Ovary (tissue), 9 donors: ENCODE measurements around the gene SCN4B. TPM values are rescaled to one million over a fixed set of nuclear protein-coding genes. Genes with fewer than 3 reads are reported as not detected.

Experiments
- DNase-seq, 5 donors: peaks; one replicate each; pipeline ENCODE4 v3.0.0-alpha.2; 2019 to 2020
- H3K27ac ChIP-seq, 2 donors: fragments of 200-600 bp; one replicate each; pipeline versions ENCODE4 v1.5.1 to v1.8.0; 2019 to 2022
- H3K27me3 ChIP-seq: fragments of 200-600 bp; one replicate; pipeline ENCODE4 v1.8.0; 2022
- H3K36me3 ChIP-seq: fragments of 200-600 bp; sonication (generic); one replicate; pipeline ENCODE4 v1.5.1; 2019
- H3K4me1 ChIP-seq: one replicate; pipeline ENCODE4 v1.8.1; 2013; ENCODE audit warnings: mild to moderate bottlenecking, moderate library complexity; ENCODE audit not compliant: insufficient read depth
- H3K4me3 ChIP-seq: fragments of 200-600 bp; sonication (generic); one replicate; pipeline ENCODE4 v1.5.1; 2017
- H3K9me3 ChIP-seq, 2 donors: fragments of 200-600 bp in 1 of 2; sonication (generic) in 1 of 2; one replicate each; pipeline versions ENCODE4 v1.5.1 to v1.8.1; 2013 to 2019; ENCODE audit warnings: mild to moderate bottlenecking in 1 of 2, moderate library complexity in 1 of 2
- CTCF ChIP-seq, 3 donors: fragments of 450-650 bp in 2 of 3; fragments of 200-600 bp in 1 of 3; IDR thresholded peaks; one replicate each; pipeline versions ENCODE4 v1.5.1 to v1.8.0; 2016 to 2022; ENCODE audit warnings: antibody characterized with exemption in 3 of 3, mild to moderate bottlenecking in 1 of 3
- EP300 ChIP-seq: sonication (generic); formaldehyde crosslinking; IDR thresholded peaks from one replicate; pipeline ENCODE4 v1.6.1; 2017; ENCODE audit warnings: antibody characterized with exemption
- POLR2A ChIP-seq: fragments of 450-650 bp; IDR thresholded peaks from one replicate; pipeline ENCODE4 v1.6.1; 2017; ENCODE audit warnings: antibody characterized with exemption, mild to moderate bottlenecking, moderate library complexity
- WGBS, 3 donors: extraction: QIAGEN DNeasy Blood & Tissue Kit in 1 of 3; methylation state at CpG; one replicate each; pipeline versions ENCODE4 v1.1.5 to v1.1.7; 2013 to 2017; 5-methylcytosine and 5-hydroxymethylcytosine counted together
- intact Hi-C, 4 donors: fragments of 100-400 bp; cut with DNase I; formaldehyde crosslinking; loops; one replicate each; pipeline versions ENCODE4 v1.11.0 to v1.15.1; 2022 to 2023
- polyA plus RNA-seq, 2 donors: library from polyadenylated mRNA; stranded (reverse); fragments of 200-250 nt in 1 of 2; fragments of 350-450 nt in 1 of 2; fragmentation: Illumina TruSeq in 1 of 2; extraction: RNeasy Lipid Tissue Mini Kit (QIAGEN cat#74804) in 1 of 2; gene quantifications; one replicate each; pipeline ENCODE4 v1.2.3, GENCODE V29; 2013 to 2014
- total RNA-seq, 7 donors: library from RNA; depleted of rRNA in 2 of 7; stranded (reverse); fragments of >200 nt in 2 of 7; fragmentation: NEBNext Ultra II Directional in 3 of 7; extraction: Animal tissue kit (Norgen Biotek cat#: 25700) in 3 of 7; gene quantifications; one replicate each; pipeline versions ENCODE4 v1.1.0 to v1.2.4, GENCODE V29; 2016 to 2023
- donor health status: DM: no; HTN: no; CAD: no; lungs with moderate emphysema.
- donor health status: DM: no; HTN: no; CAD: no.
- donor health status: Bipolar disorder and iron deficiency.
- donor health status: DM: yes; HTN: yes; CAD: no.
- donor health status: DM: no; HTN: no; CAD: no.
- donor health status: DM: yes; HTN: yes; CAD: no.

Gene SCN4B
- total and polyA plus RNA-seq, 9 donors: 0.10 to 13.3 (median 0.52) TPM

- H3K9me3 ChIP-seq: no peaks in the 10 kb centered on the region
- intact Hi-C loops: no loop called here
- no peaks in the 10 kb centered on the region for H3K4me1 ChIP-seq
- no peak for DNase-seq
- H3K27me3 ChIP-seq: no peaks in the 10 kb centered on the region
- TF ChIP-seq CTCF (IDR thresholded peaks at IDR 0.05): no peak
- TF ChIP-seq EP300: no peak
- no peak for TF ChIP-seq POLR2A
- 66 to 74% (median 73%) methylated on average over 6 of the region's 6 CpGs for WGBS, 3 donors
- no peak overlapping the region for H3K4me3 ChIP-seq
- no peaks in the 10 kb centered on the region for H3K36me3 ChIP-seq
- no peak overlapping the region for H3K27ac ChIP-seq
Measured at GRCh38 chr11:118111744-118112035, 40.9 kb downstream of the SCN4B start.

- TF ChIP-seq POLR2A (no peak), EP300 (no peak), CTCF (IDR thresholded peaks at IDR 0.05) (no peak)
- 24 to 40% (median 25%) methylated on average over 8 of the region's 8 CpGs for WGBS, 3 donors
Measured at GRCh38 chr11:118111019-118111743, 41.4 kb downstream of the SCN4B start.

GRCh38 chr11:118109231-118109630 lies 43.4 kb downstream of the SCN4B start:
- Histone ChIP-seq H3K4me3 (no peak overlapping the region), H3K4me1 (no peaks in the 10 kb centered on the region), H3K27me3 (no peaks in the 10 kb centered on the region), H3K36me3 (no peaks in the 10 kb centered on the region), H3K9me3 (no peaks in the 10 kb centered on the region), H3K27ac (no peak overlapping the region)
- intact Hi-C loops: no loop called here
- no peak for TF ChIP-seq CTCF (IDR thresholded peaks at IDR 0.05)
- WGBS, 3 donors: 56 to 65% (median 58%) methylated on average over 2 of the region's 2 CpGs
- no peak for DNase-seq

More at GRCh38 chr11:118111019-118111743, 41.4 kb downstream of the SCN4B start:
- no peaks in the 10 kb centered on the region for H3K4me1 ChIP-seq
- no peaks in the 10 kb centered on the region for H3K36me3 ChIP-seq
- H3K27ac ChIP-seq: no peak overlapping the region
- no peaks in the 10 kb centered on the region for H3K27me3 ChIP-seq
- H3K9me3 ChIP-seq: no peaks in the 10 kb centered on the region
- no peak overlapping the region for H3K4me3 ChIP-seq
- DNase-seq: no peak
- intact Hi-C loops: no loop called here

- Histone ChIP-seq H3K4me1 (no peaks in the 10 kb centered on the region), H3K36me3 (no peaks in the 10 kb centered on the region), H3K27me3 (no peaks in the 10 kb centered on the region), H3K4me3 (no peak overlapping the region), H3K9me3 (no peaks in the 10 kb centered on the region), H3K27ac (no peak overlapping the region)
- no peak for DNase-seq
- intact Hi-C loops: no loop called here
- WGBS, 3 donors: 58 to 68% (median 60%) methylated on average over 5 of the region's 5 CpGs
- TF ChIP-seq CTCF (IDR thresholded peaks at IDR 0.05) (no peak), POLR2A (no peak), EP300 (no peak)
Measured at GRCh38 chr11:118108513-118108912, 44.1 kb downstream of the SCN4B start.
